WTC11 (cell line): ENCODE results near the gene TMEM127. TPM values are rescaled to one million over a fixed set of nuclear protein-coding genes. Genes with fewer than 3 reads are reported as not detected.

Source experiments
- ATAC-seq: fragments of 200-7000 bp; cut with Tn5 transposase; 2 replicates; pipeline ENCODE4 v1.10.0; 2021; ENCODE audit warnings: mild to moderate bottlenecking, moderate library complexity
- CTCF ChIA-PET: fragments of 300-600 bp; sonication (Branson Sonifier 250); formaldehyde crosslinking; loops from one replicate; lab custom pipeline; 2021; ENCODE audit warnings: antibody characterized with exemption; lab: Charles Lee
- POLR2A ChIA-PET: fragments of 350-600 bp; sonication (Branson Sonifier 250); formaldehyde crosslinking; loops from one replicate; lab custom pipeline; 2021; ENCODE audit warnings: antibody characterized with exemption; lab: Charles Lee
- DNase-seq: peaks from one replicate; pipeline ENCODE4 v3.0.0; 2021; ENCODE audit warnings: low spot score
- H3K27ac Mint-ChIP-seq: 2 replicates; pipeline ENCODE4 v1.8.0; 2021; ENCODE audit warnings: mixed read lengths
- H3K27me3 Mint-ChIP-seq: 2 replicates; pipeline ENCODE4 v1.8.0; 2021; ENCODE audit warnings: low read depth, mild to moderate bottlenecking, moderate library complexity, mixed read lengths
- H3K36me3 Mint-ChIP-seq: 2 replicates; pipeline ENCODE4 v1.8.0; 2021; ENCODE audit warnings: mixed read lengths
- H3K4me1 Mint-ChIP-seq: 2 replicates; pipeline ENCODE4 v1.8.0; 2022; ENCODE audit warnings: mixed read lengths
- H3K4me3 Mint-ChIP-seq: 2 replicates; pipeline ENCODE4 v1.8.0; 2021; ENCODE audit warnings: mild to moderate bottlenecking, moderate library complexity, mixed read lengths
- H3K9me3 Mint-ChIP-seq: 2 replicates; pipeline ENCODE4 v1.8.0; 2021; ENCODE audit warnings: mixed read lengths
- ARID4B ChIP-seq: sonication (generic); formaldehyde crosslinking; IDR thresholded peaks from 2 replicates; pipeline ENCODE4 v1.8.0; 2023; ENCODE audit warnings: missing genetic modification reagents, mild to moderate bottlenecking, borderline replicate concordance
- ATF2 ChIP-seq: sonication (generic); formaldehyde crosslinking; IDR thresholded peaks from 2 replicates; pipeline ENCODE4 v1.8.1; 2022; ENCODE audit warnings: low read depth, missing genetic modification reagents, borderline replicate concordance
- CREM ChIP-seq: sonication (generic); formaldehyde crosslinking; IDR thresholded peaks from 2 replicates; pipeline ENCODE4 v1.8.1; 2022; ENCODE audit warnings: mild to moderate bottlenecking, missing genetic modification reagents, moderate library complexity
- CTCF ChIP-seq: fragments of 200-600 bp; IDR thresholded peaks from 2 replicates; pipeline ENCODE4 v1.8.0; 2022; ENCODE audit warnings: antibody characterized with exemption
- E2F4 ChIP-seq: sonication (generic); formaldehyde crosslinking; IDR thresholded peaks from 2 replicates; pipeline ENCODE4 v1.8.1; 2022; ENCODE audit warnings: low read depth, mild to moderate bottlenecking, moderate library complexity, missing genetic modification reagents, borderline replicate concordance
- E2F5 ChIP-seq: sonication (generic); formaldehyde crosslinking; IDR thresholded peaks from 2 replicates; pipeline ENCODE4 v1.8.1; 2022; ENCODE audit warnings: mild to moderate bottlenecking, moderate library complexity, missing genetic modification reagents
- ELF4 ChIP-seq: sonication (generic); formaldehyde crosslinking; IDR thresholded peaks from 2 replicates; pipeline ENCODE4 v1.8.1; 2022; ENCODE audit warnings: low read depth, mild to moderate bottlenecking, moderate library complexity, missing genetic modification reagents
- FOXP4 ChIP-seq: sonication (generic); formaldehyde crosslinking; IDR thresholded peaks from 2 replicates; pipeline ENCODE4 v1.8.0; 2022; ENCODE audit warnings: mild to moderate bottlenecking, missing genetic modification reagents
- GABPB1 ChIP-seq: sonication (generic); formaldehyde crosslinking; IDR thresholded peaks from 2 replicates; pipeline ENCODE4 v1.8.1; 2023; ENCODE audit warnings: mild to moderate bottlenecking, missing genetic modification reagents
- GTF2I ChIP-seq: fragments of 250-450 bp; sonication (Bioruptor Pico); conservative IDR thresholded peaks from 2 replicates; pipeline ENCODE4 v1.4.0; 2021; ENCODE audit warnings: mild to moderate bottlenecking
- HMGXB4 ChIP-seq: sonication (generic); formaldehyde crosslinking; IDR thresholded peaks from 2 replicates; pipeline ENCODE4 v1.8.1; 2023; ENCODE audit warnings: mild to moderate bottlenecking, moderate library complexity, missing genetic modification reagents
- MLX ChIP-seq: sonication (generic); formaldehyde crosslinking; IDR thresholded peaks from 2 replicates; pipeline ENCODE4 v1.8.1; 2023; ENCODE audit warnings: mild to moderate bottlenecking, missing genetic modification reagents, moderate library complexity
- NFATC4 ChIP-seq: fragments of 250-450 bp; sonication (Bioruptor Pico); IDR thresholded peaks from 2 replicates; pipeline ENCODE4 v1.9.0; 2021; ENCODE audit warnings: mild to moderate bottlenecking
- NFE2L1 ChIP-seq: sonication (generic); formaldehyde crosslinking; IDR thresholded peaks from 2 replicates; pipeline ENCODE4 v1.8.1; 2023; ENCODE audit warnings: missing genetic modification reagents
- OVOL2 ChIP-seq: fragments of 250-450 bp; sonication (Bioruptor Pico); IDR thresholded peaks from 2 replicates; pipeline ENCODE4 v1.9.0; 2021; ENCODE audit warnings: mild to moderate bottlenecking, borderline replicate concordance
- RELA ChIP-seq: sonication (generic); formaldehyde crosslinking; IDR thresholded peaks from 2 replicates; pipeline ENCODE4 v1.8.1; 2022; ENCODE audit warnings: missing genetic modification reagents, mild to moderate bottlenecking, borderline replicate concordance
- TEAD4 ChIP-seq: sonication (generic); formaldehyde crosslinking; IDR thresholded peaks from 2 replicates; pipeline ENCODE4 v1.8.0; 2022; ENCODE audit warnings: mild to moderate bottlenecking, missing genetic modification reagents
- ZNF423 ChIP-seq: fragments of 250-450 bp; sonication (Bioruptor Pico); IDR thresholded peaks from 2 replicates; pipeline ENCODE4 v2.1.2; 2022; ENCODE audit warnings: mild to moderate bottlenecking, moderate library complexity
- total RNA-seq: library from RNA; stranded (reverse); gene quantifications from 3 replicates; pipeline ENCODE4 v1.2.3, GENCODE V29; 2021

The TMEM127 gene
- total RNA-seq, 1 experiment from 2014 or later = 22.9 TPM

- TF ChIP-seq MLX (no peak), GABPB1 (CRISPR knock-in tag) (no peak), ATF2 (CRISPR knock-in tag) (no peak), NFATC4 (CRISPR knock-in tag) (no peak), FOXP4 (CRISPR knock-in tag) (no peak), TEAD4 (no peak), NFE2L1 (CRISPR knock-in tag) (no peak), RELA (CRISPR knock-in tag) (no peak), OVOL2 (CRISPR knock-in tag) (no peak), ZNF423 (no peak)
- TF ChIP-seq, all 79 proteins: peak for 0
These were observed 47.2 kb downstream of the TMEM127 start (continued) for GRCh38 chr2:96218508-96219131.

- ChIA-PET POLR2A (no interaction called here), CTCF (interaction anchor here (1.7 kb wide), 1 partner anchor 40 kb away, joined by 4 read pairs; no protein-coding TSS in a partner anchor)
- H3K4me1 Mint-ChIP-seq = peaks cover 3% of the 10 kb centered on the region
- no peak for TF ChIP-seq CREM (CRISPR knock-in tag)
- no peak for TF ChIP-seq E2F5 (CRISPR knock-in tag)
- TF ChIP-seq TEAD4 = no peak
- TF ChIP-seq HMGXB4 (CRISPR knock-in tag) = no peak
- no peak for TF ChIP-seq E2F4 (CRISPR knock-in tag)
- no peak for TF ChIP-seq ELF4 (CRISPR knock-in tag)
- TF ChIP-seq ARID4B = no peak
- TF ChIP-seq GTF2I = no peak
- no peak for TF ChIP-seq CTCF
- ATAC-seq (no peak), DNase-seq (no peak)
- H3K36me3 Mint-ChIP-seq = no peaks in the 10 kb centered on the region
- no peak overlapping the region for H3K27ac Mint-ChIP-seq
- H3K27me3 Mint-ChIP-seq = no peaks in the 10 kb centered on the region
- H3K4me3 Mint-ChIP-seq = no peak overlapping the region
- no peaks in the 10 kb centered on the region for H3K9me3 Mint-ChIP-seq
These were observed 51.2 kb downstream of the TMEM127 start for GRCh38 chr2:96214554-96214953.
